ENCODE data around the gene RBM14. TPM values are rescaled to one million over a fixed set of nuclear protein-coding genes. Genes with fewer than 3 reads are reported as not detected.

The RBM14 gene
- total and polyA plus RNA-seq, 9 of the 15 experiments (the other 6 are each of a cell fraction or from before 2014, with no cell fraction given) = 5.5 to 131 (median 42.6) TPM

DNA sequence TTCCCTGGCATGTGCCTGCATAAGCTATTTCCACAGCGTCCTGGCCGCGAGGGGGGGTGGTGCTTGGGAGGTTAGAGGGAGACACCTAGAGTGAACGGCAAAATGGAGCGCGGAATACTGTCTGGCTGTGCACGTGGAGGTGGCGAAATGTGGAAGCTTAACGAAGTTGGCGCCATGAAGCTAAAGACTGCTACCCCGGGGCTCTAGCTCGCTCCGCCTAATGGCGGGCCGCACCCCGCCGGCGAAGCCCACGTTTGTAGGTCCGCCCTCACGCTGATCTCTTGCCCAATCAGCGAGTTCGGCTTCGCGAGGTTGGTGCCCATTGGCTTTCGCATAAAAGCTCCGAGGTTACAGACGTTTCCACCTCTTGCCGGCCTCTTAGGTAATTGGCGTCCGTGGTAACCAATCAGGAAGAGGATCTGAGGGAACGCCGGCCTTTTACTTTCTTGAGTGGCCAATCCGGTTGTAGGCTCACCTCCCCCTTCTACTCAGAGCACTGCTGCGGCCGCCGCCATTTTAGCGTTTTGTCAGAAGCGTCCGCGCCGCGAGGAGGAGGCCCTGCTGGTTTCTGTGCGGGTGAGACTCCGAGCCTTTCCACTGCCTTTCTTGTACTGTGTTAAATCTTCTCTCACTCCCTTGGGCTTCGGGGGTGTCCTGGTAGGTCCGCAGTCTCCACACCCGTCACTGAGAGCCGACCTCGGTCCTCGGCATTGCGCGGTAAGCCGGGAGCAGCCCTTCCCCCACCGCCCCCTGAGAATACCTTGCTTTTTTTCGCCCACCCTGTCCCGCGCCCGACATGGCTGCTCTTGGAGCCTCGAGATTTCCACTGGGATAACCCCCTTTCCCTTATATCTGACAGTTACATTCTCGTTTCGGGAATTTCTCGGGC lies 22.0 kb downstream of the RBM14 start, which contains the start of gene RBM4 (continued):
- TF ChIP-seq, protein P1, sequence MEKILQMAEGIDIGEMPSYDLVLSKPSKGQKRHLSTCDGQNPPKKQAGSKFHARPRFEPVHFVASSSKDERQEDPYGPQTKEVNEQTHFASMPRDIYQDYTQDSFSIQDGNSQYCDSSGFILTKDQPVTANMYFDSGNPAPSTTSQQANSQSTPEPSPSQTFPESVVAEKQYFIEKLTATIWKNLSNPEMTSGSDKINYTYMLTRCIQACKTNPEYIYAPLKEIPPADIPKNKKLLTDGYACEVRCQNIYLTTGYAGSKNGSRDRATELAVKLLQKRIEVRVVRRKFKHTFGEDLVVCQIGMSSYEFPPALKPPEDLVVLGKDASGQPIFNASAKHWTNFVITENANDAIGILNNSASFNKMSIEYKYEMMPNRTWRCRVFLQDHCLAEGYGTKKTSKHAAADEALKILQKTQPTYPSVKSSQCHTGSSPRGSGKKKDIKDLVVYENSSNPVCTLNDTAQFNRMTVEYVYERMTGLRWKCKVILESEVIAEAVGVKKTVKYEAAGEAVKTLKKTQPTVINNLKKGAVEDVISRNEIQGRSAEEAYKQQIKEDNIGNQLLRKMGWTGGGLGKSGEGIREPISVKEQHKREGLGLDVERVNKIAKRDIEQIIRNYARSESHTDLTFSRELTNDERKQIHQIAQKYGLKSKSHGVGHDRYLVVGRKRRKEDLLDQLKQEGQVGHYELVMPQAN (IDR thresholded peaks at IDR 0.05; ENCODE audit: borderline replicate concordance) = peak; percentile 69
- TF ChIP-seq, protein P2, sequence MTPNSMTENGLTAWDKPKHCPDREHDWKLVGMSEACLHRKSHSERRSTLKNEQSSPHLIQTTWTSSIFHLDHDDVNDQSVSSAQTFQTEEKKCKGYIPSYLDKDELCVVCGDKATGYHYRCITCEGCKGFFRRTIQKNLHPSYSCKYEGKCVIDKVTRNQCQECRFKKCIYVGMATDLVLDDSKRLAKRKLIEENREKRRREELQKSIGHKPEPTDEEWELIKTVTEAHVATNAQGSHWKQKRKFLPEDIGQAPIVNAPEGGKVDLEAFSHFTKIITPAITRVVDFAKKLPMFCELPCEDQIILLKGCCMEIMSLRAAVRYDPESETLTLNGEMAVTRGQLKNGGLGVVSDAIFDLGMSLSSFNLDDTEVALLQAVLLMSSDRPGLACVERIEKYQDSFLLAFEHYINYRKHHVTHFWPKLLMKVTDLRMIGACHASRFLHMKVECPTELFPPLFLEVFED (CRISPR knock-in tag; conservative IDR thresholded peaks at IDR 0.05) = peak; percentile 82
- TF ChIP-seq POU5F1 (IDR thresholded peaks at IDR 0.05; ENCODE audit: borderline replicate concordance, low read depth, low read length, partially characterized antibody) (no peak), CBX2 (IDR thresholded peaks at IDR 0.05; ENCODE audit: insufficient read depth, low read length, poor library complexity, severe bottlenecking) (no peak), HMG20B (CRISPR knock-in tag; IDR thresholded peaks at IDR 0.05) (no peak), NR4A1 (CRISPR knock-in tag; IDR thresholded peaks at IDR 0.05) (peak; percentile 61; the same call in 1 of the 2 replicates), NR4A1 (tag; IDR thresholded peaks at IDR 0.05) (peak; percentile 62), FOXP1 (CRISPR knock-in tag; IDR thresholded peaks at IDR 0.05) (peak; percentile 37; the same call in 1 of the 2 replicates), OTX1 (CRISPR knock-in tag; IDR thresholded peaks at IDR 0.05) (peak; percentile 86), ZNF696 (CRISPR knock-in tag; conservative IDR thresholded peaks at IDR 0.05) (no peak), EWSR1 (IDR thresholded peaks at IDR 0.05; ENCODE audit: borderline replicate concordance, low read depth, partially characterized antibody) (no peak), NONO (IDR thresholded peaks at IDR 0.05; ENCODE audit: low read depth in 2 of 2, low read length in 1 of 2) (0 out of 4 replicates have a peak, but pooled peaks of 1 of the 2 experiments have one; percentile 56), LEF1 (IDR thresholded peaks at IDR 0.05) (peak; percentile 20; the same call in 1 of the 2 replicates), FOXK1 (CRISPR knock-in tag; IDR thresholded peaks at IDR 0.05; ENCODE audit: borderline replicate concordance) (no peak), ZBTB7A (IDR thresholded peaks at IDR 0.05; ENCODE audit: borderline replicate concordance, control insufficient read depth, low read depth, low read length) (peak; percentile 45; the same call in 1 of the 2 replicates), POLR2G (IDR thresholded peaks at IDR 0.05; ENCODE audit: low read depth, low read length) (peak; percentile 96)
- TF ChIP-seq, protein P3, sequence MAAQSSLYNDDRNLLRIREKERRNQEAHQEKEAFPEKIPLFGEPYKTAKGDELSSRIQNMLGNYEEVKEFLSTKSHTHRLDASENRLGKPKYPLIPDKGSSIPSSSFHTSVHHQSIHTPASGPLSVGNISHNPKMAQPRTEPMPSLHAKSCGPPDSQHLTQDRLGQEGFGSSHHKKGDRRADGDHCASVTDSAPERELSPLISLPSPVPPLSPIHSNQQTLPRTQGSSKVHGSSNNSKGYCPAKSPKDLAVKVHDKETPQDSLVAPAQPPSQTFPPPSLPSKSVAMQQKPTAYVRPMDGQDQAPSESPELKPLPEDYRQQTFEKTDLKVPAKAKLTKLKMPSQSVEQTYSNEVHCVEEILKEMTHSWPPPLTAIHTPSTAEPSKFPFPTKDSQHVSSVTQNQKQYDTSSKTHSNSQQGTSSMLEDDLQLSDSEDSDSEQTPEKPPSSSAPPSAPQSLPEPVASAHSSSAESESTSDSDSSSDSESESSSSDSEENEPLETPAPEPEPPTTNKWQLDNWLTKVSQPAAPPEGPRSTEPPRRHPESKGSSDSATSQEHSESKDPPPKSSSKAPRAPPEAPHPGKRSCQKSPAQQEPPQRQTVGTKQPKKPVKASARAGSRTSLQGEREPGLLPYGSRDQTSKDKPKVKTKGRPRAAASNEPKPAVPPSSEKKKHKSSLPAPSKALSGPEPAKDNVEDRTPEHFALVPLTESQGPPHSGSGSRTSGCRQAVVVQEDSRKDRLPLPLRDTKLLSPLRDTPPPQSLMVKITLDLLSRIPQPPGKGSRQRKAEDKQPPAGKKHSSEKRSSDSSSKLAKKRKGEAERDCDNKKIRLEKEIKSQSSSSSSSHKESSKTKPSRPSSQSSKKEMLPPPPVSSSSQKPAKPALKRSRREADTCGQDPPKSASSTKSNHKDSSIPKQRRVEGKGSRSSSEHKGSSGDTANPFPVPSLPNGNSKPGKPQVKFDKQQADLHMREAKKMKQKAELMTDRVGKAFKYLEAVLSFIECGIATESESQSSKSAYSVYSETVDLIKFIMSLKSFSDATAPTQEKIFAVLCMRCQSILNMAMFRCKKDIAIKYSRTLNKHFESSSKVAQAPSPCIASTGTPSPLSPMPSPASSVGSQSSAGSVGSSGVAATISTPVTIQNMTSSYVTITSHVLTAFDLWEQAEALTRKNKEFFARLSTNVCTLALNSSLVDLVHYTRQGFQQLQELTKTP (IDR thresholded peaks at IDR 0.05; ENCODE audit: low read depth in 1 of 2, partially characterized antibody in 2 of 2) = no peak

Measured in K562 (cell line).